Measurements from ENCODE around the gene SATB2.
A peak's percentile ranks its signal among the peaks of the same experiment; 100 is the strongest.

SATB2 gene

DNA sequence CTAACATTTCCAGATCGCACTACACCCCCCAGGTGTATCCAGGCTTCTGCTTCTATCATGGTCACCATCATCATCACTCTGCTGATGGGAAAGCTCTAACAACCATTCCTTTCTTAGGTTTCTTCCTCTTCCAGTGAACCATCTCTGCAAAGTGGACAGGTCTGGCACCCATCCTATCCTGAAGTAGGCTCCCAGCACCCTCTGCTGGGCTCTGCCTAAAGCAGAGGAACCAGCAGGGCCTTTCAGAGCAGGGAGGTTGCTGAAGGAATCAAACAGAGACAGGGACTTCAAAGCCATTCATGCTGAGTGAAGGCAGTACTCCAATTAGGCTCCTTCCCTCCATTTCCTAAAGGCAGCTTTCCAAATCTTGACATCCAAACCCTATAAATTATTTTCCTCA lies 27.2 kb upstream of the SATB2 start:
- Histone ChIP-seq H2BK15ac (ENCODE audit: low read length) (no peak overlapping the region), H2AK5ac (ENCODE audit: low read depth, low read length) (no peak overlapping the region), H3K27me3 (ENCODE audit: control insufficient read depth in 3 of 3, insufficient read depth in 3 of 3, low read depth in 1 of 3, low read length in 3 of 3) (peaks cover 0 to 9% (median 0%) of the 10 kb centered on the region in 3 experiments), H2BK12ac (ENCODE audit: low read length) (no peak overlapping the region), H3K4me2 (ENCODE audit: insufficient read depth, low read length, poor library complexity, severe bottlenecking) (no peak overlapping the region), H3K14ac (ENCODE audit: low read length) (no peak overlapping the region), H3K36me3 (replicated peaks in 1 of 2; ENCODE audit: control insufficient read depth in 2 of 2, insufficient read depth in 2 of 2, low read length in 2 of 2) (no peaks in the 10 kb centered on the region), H3K4me1 (ENCODE audit: control insufficient read depth in 2 of 2, insufficient read depth in 1 of 2, low read depth in 1 of 2, low read length in 2 of 2) (peaks cover 0 to 2% of the 10 kb centered on the region in 2 donors), H3K4ac (ENCODE audit: low read length) (no peak overlapping the region), H4K8ac (ENCODE audit: low read depth, low read length) (no peak overlapping the region), H3K27ac (replicated peaks; ENCODE audit: low read length) (no peak overlapping the region), H2AFZ (ENCODE audit: low read length) (no peak overlapping the region), H4K91ac (ENCODE audit: low read depth, low read length, poor library complexity) (no peak overlapping the region), H2BK5ac (ENCODE audit: low read length) (no peak overlapping the region), H3K9me3 (replicated peaks in 1 of 2; ENCODE audit: control insufficient read depth in 2 of 2, insufficient read depth in 1 of 2, low read depth in 1 of 2, low read length in 2 of 2) (no peaks in the 10 kb centered on the region), H3K18ac (ENCODE audit: low read length) (no peak overlapping the region), H2BK120ac (ENCODE audit: low read depth, low read length) (no peak overlapping the region), H3K79me1 (ENCODE audit: low read depth, low read length) (no peaks in the 10 kb centered on the region), H3K9ac (ENCODE audit: low read depth, low read length, poor library complexity) (no peak overlapping the region), H3K23ac (ENCODE audit: low read depth, low read length, poor library complexity) (no peak overlapping the region), H3K4me3 (ENCODE audit: low read length in 2 of 2) (no peak overlapping the region)
- no peak for DNase-seq (ENCODE audit: low spot score)
- WGBS, 2 donors (ENCODE audit: extremely low coverage in 2 of 2, insufficient read length in 2 of 2, insufficient replicate concordance in 1 of 2), result no CpG with 5 or more reads among the region's 1 CpG

DNA sequence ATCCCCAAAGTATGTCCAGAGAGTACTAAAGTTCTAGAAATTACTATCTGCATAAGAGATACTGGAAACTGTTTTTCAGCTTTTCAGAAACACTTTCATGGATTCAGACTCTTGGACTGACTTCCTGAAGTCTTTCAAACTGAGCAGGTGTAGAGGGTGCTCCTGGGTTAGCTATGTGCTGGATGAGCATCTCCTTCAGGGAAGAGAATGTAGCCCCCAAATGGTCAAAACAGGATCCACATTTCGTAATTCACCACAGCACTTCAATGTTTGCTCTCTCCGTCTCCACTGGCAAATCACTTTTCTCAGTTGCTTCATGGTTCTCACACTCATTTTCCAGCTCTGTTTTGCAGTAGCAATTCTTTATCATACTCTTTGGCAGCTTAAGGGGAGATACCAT lies 23.2 kb upstream of the SATB2 start:
- Histone ChIP-seq H2AK5ac (ENCODE audit: low read depth, low read length) (no peak overlapping the region), H3K9ac (ENCODE audit: low read depth, low read length, poor library complexity) (no peak overlapping the region), H2BK12ac (ENCODE audit: low read length) (no peak overlapping the region), H3K27me3 (ENCODE audit: control insufficient read depth in 3 of 3, insufficient read depth in 3 of 3, low read depth in 1 of 3, low read length in 3 of 3) (peaks cover 0 to 15% (median 0%) of the 10 kb centered on the region in 3 experiments), H3K9me3 (replicated peaks in 1 of 2; ENCODE audit: control insufficient read depth in 2 of 2, insufficient read depth in 1 of 2, low read depth in 1 of 2, low read length in 2 of 2) (no peaks in the 10 kb centered on the region), H2BK120ac (ENCODE audit: low read depth, low read length) (no peak overlapping the region), H3K4me3 (ENCODE audit: low read length in 2 of 2) (no peak overlapping the region), H4K91ac (ENCODE audit: low read depth, low read length, poor library complexity) (no peak overlapping the region), H3K36me3 (replicated peaks in 1 of 2; ENCODE audit: control insufficient read depth in 2 of 2, insufficient read depth in 2 of 2, low read length in 2 of 2) (no peaks in the 10 kb centered on the region), H3K4me1 (ENCODE audit: control insufficient read depth in 2 of 2, insufficient read depth in 1 of 2, low read depth in 1 of 2, low read length in 2 of 2) (peaks cover 0 to 2% of the 10 kb centered on the region in 2 donors), H3K79me1 (ENCODE audit: low read depth, low read length) (no peaks in the 10 kb centered on the region), H3K27ac (replicated peaks; ENCODE audit: low read length) (no peak overlapping the region), H2BK5ac (ENCODE audit: low read length) (no peak overlapping the region), H3K4ac (ENCODE audit: low read length) (no peak overlapping the region), H3K18ac (ENCODE audit: low read length) (no peak overlapping the region), H3K4me2 (ENCODE audit: insufficient read depth, low read length, poor library complexity, severe bottlenecking) (no peak overlapping the region), H4K8ac (ENCODE audit: low read depth, low read length) (no peak overlapping the region), H2AFZ (ENCODE audit: low read length) (no peak overlapping the region), H3K23ac (ENCODE audit: low read depth, low read length, poor library complexity) (no peak overlapping the region), H2BK15ac (ENCODE audit: low read length) (no peak overlapping the region), H3K14ac (ENCODE audit: low read length) (no peak overlapping the region)
- no CpG with 5 or more reads among the region's 2 CpGs for WGBS, 2 donors (ENCODE audit: extremely low coverage in 2 of 2, insufficient read length in 2 of 2, insufficient replicate concordance in 1 of 2)
- DNase-seq (ENCODE audit: low spot score), result no peak

DNA sequence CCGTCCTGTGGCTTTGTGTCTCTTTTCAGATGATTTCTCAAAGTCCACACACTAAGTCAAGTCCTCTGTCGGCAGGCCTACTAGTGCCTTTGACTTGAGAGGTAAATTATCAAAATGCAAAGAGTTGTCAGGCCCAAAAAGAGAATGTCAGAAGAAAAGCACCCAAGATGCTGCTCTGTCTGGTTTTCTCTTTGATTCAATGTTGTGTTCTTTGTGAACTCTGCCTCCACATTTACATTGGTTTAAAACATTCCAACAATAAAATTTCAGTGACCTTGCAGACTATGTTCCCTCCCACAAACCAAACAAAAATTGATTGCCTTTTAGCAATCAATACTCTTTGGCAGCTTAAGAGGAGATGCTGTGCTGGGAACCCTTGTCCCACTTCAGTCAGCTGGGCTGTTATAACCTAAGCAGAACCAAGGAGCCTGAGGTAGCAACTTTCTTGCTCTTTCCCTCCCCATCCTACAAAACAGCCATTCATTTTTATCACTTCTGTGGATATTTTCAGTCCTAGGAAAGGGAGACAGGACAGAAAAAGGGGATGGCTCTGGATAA lies 19.6 kb upstream of the SATB2 start:
- Histone ChIP-seq H4K91ac (ENCODE audit: low read depth, low read length, poor library complexity) (no peak overlapping the region), H4K8ac (ENCODE audit: low read depth, low read length) (no peak overlapping the region), H2BK12ac (ENCODE audit: low read length) (no peak overlapping the region), H2AK5ac (ENCODE audit: low read depth, low read length) (no peak overlapping the region), H3K4me3 (ENCODE audit: low read length in 2 of 2) (no peak overlapping the region), H3K14ac (ENCODE audit: low read length) (no peak overlapping the region), H2BK15ac (ENCODE audit: low read length) (no peak overlapping the region), H3K4ac (ENCODE audit: low read length) (no peak overlapping the region), H3K79me1 (ENCODE audit: low read depth, low read length) (no peaks in the 10 kb centered on the region), H3K18ac (ENCODE audit: low read length) (no peak overlapping the region), H2BK5ac (ENCODE audit: low read length) (no peak overlapping the region), H3K27me3 (ENCODE audit: control insufficient read depth in 3 of 3, insufficient read depth in 3 of 3, low read depth in 1 of 3, low read length in 3 of 3) (peaks cover 0 to 33% (median under 1%) of the 10 kb centered on the region in 3 experiments), H3K9ac (ENCODE audit: low read depth, low read length, poor library complexity) (no peak overlapping the region), H3K27ac (replicated peaks; ENCODE audit: low read length) (no peak overlapping the region), H3K36me3 (replicated peaks in 1 of 2; ENCODE audit: control insufficient read depth in 2 of 2, insufficient read depth in 2 of 2, low read length in 2 of 2) (no peaks in the 10 kb centered on the region), H3K4me2 (ENCODE audit: insufficient read depth, low read length, poor library complexity, severe bottlenecking) (no peak overlapping the region), H3K9me3 (replicated peaks in 1 of 2; ENCODE audit: control insufficient read depth in 2 of 2, insufficient read depth in 1 of 2, low read depth in 1 of 2, low read length in 2 of 2) (no peaks in the 10 kb centered on the region), H2AFZ (ENCODE audit: low read length) (no peak overlapping the region), H2BK120ac (ENCODE audit: low read depth, low read length) (no peak overlapping the region), H3K4me1 (ENCODE audit: control insufficient read depth in 2 of 2, insufficient read depth in 1 of 2, low read depth in 1 of 2, low read length in 2 of 2) (no peaks in the 10 kb centered on the region), H3K23ac (ENCODE audit: low read depth, low read length, poor library complexity) (no peak overlapping the region)
- no CpG with 5 or more reads among the region's 2 CpGs for WGBS, 2 donors (ENCODE audit: extremely low coverage in 2 of 2, insufficient read length in 2 of 2, insufficient replicate concordance in 1 of 2)
- no peak for DNase-seq (ENCODE audit: low spot score)

DNA sequence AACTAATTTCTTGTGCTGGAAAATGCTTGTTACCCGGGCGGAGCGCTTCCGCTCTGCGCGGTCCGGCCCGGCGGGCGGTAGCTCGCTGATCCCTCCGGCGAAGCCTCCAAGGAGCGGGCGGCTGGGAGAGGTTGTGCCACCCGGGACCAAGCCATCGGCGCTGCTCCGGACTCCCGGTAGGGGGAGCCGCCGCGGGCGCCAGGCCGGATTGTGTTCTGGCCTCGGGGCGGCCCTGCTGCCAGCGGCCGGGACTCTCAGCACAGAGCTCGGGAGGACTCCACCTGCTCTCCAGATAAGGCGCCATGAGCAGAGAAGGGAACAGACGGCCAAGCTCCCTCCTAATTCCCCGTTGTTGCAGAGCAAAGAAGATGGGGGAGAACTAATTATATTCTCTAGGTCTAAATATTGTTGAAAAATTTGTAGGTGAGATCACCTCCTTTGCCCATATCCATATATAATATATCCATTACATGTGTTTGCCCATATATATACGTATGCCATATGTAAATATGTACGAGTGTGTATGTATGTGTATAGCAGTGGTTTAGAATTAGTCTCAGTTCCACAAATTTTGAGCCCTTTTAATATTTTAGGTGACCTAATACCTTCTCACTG lies 13.8 kb upstream of the SATB2 start:
- H3K36me3 ChIP-seq (replicated peaks in 1 of 2; ENCODE audit: control insufficient read depth in 2 of 2, insufficient read depth in 2 of 2, low read length in 2 of 2), result no peaks in the 10 kb centered on the region
- H3K4me1 ChIP-seq (ENCODE audit: control insufficient read depth in 2 of 2, insufficient read depth in 1 of 2, low read depth in 1 of 2, low read length in 2 of 2), result peaks cover 0 to 12% of the 10 kb centered on the region in 2 donors
- no peak overlapping the region for H3K14ac ChIP-seq (ENCODE audit: low read length)
- peaks cover 0 to 7% of the 10 kb centered on the region in 2 donors for H3K9me3 ChIP-seq (replicated peaks in 1 of 2; ENCODE audit: control insufficient read depth in 2 of 2, insufficient read depth in 1 of 2, low read depth in 1 of 2, low read length in 2 of 2)
- H2BK12ac ChIP-seq (ENCODE audit: low read length), result no peak overlapping the region
- H3K9ac ChIP-seq (ENCODE audit: low read depth, low read length, poor library complexity), result no peak overlapping the region
- no peak overlapping the region for H2AK5ac ChIP-seq (ENCODE audit: low read depth, low read length)
- H4K8ac ChIP-seq (ENCODE audit: low read depth, low read length), result no peak overlapping the region
- H3K18ac ChIP-seq (ENCODE audit: low read length), result no peak overlapping the region
- H3K79me1 ChIP-seq (ENCODE audit: low read depth, low read length), result no peaks in the 10 kb centered on the region
- WGBS, 2 donors (ENCODE audit: extremely low coverage in 2 of 2, insufficient read length in 2 of 2, insufficient replicate concordance in 1 of 2), result no CpG with 5 or more reads among the region's 35 CpGs
- no peak overlapping the region for H2BK5ac ChIP-seq (ENCODE audit: low read length)
- no peak overlapping the region for H3K23ac ChIP-seq (ENCODE audit: low read depth, low read length, poor library complexity)
- DNase-seq (ENCODE audit: low spot score), result peak; percentile 70
- H2AFZ ChIP-seq (ENCODE audit: low read length), result peak overlapping the region; percentile 89
- peak overlapping the region; percentile 12 to 37 for H3K4me3 ChIP-seq (ENCODE audit: low read length in 2 of 2)
- H3K4me2 ChIP-seq (ENCODE audit: insufficient read depth, low read length, poor library complexity, severe bottlenecking), result peak overlapping the region; percentile 67
- no peak overlapping the region for H3K4ac ChIP-seq (ENCODE audit: low read length)
- H2BK120ac ChIP-seq (ENCODE audit: low read depth, low read length), result no peak overlapping the region
- H3K27ac ChIP-seq (replicated peaks; ENCODE audit: low read length), result no peak overlapping the region
- peaks cover 41 to 83% (median 53%) of the 10 kb centered on the region in 3 experiments for H3K27me3 ChIP-seq (ENCODE audit: control insufficient read depth in 3 of 3, insufficient read depth in 3 of 3, low read depth in 1 of 3, low read length in 3 of 3)
- no peak overlapping the region for H2BK15ac ChIP-seq (ENCODE audit: low read length)
- no peak overlapping the region for H4K91ac ChIP-seq (ENCODE audit: low read depth, low read length, poor library complexity)
